Posterior vena cava (tissue), 2 donors: ENCODE measurements around the gene KLHL18. TPM values are rescaled to one million over a fixed set of nuclear protein-coding genes. Genes with fewer than 3 reads are reported as not detected.
"Not testable (repeated sequence)": the region's sequence is repeated elsewhere in the genome, so short reads cannot be mapped to it uniquely, and the experiment has no call there.

Experiments used
- DNase-seq: peaks from one replicate; pipeline ENCODE4 v3.0.0-alpha.2; 2020; ENCODE audit warnings: low spot score
- intact Hi-C, 2 donors: fragments of 100-400 bp; cut with DNase I; formaldehyde crosslinking; loops; one replicate each; pipeline versions ENCODE4 v1.14.1 to v1.14.2; 2022 to 2023
- total RNA-seq, 2 donors: library from RNA; stranded (reverse); fragmentation: NEBNext Ultra II Directional; extraction: Animal tissue kit (Norgen Biotek cat#: 25700); gene quantifications; one replicate each; pipeline ENCODE4 v1.2.1, GENCODE V29; 2021
- donor health status: DM: yes; HTN: yes; CAD: no.
- donor health status: DM: yes; HTN: yes; CAD: no.

The KLHL18 gene
- total RNA-seq, 2 donors from 2014 or later, result 21.2 to 21.6 TPM

DNA sequence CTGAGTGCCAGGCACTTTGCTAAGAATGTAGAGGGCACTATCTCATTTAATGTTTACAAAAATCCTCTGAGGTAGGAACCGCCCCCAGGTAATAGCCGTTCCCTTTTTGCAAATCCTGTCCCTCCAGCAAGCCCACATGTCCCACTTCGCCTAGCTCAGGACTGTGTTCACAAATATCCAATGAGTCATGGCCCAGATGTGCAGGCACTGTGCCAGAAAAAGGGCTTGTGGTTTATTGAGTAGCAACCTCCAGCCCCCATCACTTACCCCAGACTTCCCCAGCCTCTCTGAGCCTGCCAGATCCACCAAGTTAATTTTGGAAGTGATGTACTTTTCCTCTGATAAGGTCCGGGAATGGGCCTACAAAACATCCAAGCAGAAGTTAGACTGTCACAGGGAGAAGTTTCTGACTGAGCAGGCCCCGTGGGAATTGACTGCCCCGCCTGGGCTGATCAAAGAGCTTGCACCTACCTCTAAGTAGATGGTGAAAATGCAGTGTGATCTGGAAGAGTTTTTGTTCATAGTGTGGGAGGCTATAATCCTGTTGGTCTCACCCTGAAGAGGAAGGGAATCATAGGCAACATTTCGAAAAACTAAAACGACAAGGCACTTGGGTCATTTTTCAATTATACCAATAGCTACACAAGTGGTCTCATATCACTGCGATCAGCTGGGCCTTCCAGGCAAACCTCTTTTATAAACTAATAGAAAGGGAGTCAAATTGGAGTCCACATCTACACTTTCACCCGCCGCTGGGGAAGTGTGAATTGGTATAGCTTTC, 15.8 kb upstream of the KLHL18 start:
- intact Hi-C loops, result no loop called here
- DNase-seq, result peak; percentile 88

DNA sequence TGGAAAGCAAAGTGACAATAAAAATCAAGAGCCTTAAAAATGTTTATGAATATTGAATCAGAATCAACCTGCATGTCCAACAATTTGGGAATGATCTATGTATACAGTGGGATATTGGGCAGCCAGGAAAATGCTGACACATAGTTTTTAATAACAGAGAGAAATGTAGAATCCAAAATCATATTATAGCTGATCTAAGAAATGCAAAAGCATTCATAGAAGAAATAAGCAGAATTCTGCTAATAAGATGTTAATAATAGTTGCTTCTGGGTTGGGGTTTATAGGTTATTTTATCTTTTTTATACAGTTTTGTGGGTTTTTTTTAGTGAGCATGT, 15.3 kb upstream of the KLHL18 start:
- intact Hi-C loops, result no loop called here

DNA sequence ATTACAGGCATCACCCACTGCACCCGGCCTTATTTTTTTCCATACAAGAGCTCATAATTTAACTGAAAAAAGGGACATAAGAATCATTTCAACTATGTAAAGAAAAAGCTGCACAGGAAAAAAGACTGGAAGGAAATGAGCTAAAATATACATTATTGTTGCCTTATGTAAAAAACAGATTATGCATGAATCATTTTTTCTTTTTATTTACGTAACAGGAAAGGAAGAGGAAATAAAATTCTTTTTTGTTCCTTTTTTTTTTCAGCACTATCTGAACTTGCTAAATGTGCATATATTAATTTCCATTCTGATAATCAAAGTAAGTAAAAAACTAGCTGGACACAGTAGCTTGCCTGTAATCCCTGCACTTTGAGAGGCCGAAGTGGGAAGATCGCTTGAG, 12.2 kb upstream of the KLHL18 start:
- intact Hi-C loops, result no loop called here
- DNase-seq, result no peak

More for the DNA sequence above, 15.3 kb upstream of the KLHL18 start:
- DNase-seq, result no peak

DNA sequence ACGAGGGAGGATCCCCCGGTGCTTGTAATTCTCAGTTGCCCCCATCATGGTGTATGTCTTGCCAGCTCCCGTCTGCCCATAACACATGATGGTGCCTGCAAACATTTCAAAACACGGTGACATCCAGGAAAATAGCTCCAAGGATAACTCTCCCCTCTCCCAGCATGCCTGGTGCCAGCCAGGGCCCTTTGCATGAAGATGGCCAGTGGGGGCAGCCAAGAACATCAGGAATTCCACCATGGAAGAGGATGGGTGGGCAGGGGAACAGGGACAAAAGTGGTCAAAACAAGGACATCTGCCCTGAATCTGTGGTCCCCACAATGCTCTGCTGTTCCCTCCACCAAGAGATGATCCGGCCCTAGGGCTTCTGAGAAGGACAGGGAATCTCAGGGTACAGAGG, 9.2 kb upstream of the KLHL18 start:
- intact Hi-C loops, result no loop called here
- DNase-seq, result peak; percentile 41

DNA sequence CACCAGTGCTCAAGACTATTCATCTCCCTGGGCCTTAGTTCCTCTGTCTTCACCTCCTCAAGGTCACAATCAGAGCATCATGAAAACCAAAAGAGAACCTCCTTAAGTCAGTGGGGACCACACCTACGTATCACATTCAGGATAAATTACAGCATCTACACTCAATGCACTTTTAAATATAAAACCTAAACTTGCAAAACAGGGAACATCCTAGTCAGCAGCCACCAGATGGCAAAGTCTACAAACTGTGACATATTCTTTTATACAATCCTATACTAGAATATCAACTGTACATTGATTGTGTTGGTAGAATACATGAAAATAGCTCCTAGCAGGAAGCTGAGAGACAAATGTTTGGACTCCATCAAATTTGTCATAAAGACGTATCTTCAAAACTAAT, 8.1 kb upstream of the KLHL18 start:
- intact Hi-C loops, result no loop called here
- no peak for DNase-seq

DNA sequence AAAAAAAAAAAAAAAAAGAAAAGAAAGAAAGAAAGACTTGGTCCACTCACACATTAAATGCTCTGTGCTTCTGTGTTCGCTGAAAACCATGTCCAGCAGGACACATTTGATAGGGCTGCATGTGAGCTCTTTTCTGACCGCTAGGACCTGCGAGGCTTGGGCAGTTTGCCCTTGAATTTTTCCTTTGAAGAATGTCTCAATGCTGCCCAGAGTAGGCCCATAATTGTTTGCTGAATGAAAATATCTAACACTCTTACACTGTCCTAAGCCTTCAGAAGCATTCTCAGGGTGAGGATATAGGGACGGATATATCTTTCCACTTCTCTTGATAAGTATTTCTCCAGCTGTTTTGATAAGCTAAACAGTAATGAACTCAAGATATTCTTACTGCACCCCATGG, 6.2 kb upstream of the KLHL18 start:
- DNase-seq, result no peak
- intact Hi-C loops, result no loop called here

DNA sequence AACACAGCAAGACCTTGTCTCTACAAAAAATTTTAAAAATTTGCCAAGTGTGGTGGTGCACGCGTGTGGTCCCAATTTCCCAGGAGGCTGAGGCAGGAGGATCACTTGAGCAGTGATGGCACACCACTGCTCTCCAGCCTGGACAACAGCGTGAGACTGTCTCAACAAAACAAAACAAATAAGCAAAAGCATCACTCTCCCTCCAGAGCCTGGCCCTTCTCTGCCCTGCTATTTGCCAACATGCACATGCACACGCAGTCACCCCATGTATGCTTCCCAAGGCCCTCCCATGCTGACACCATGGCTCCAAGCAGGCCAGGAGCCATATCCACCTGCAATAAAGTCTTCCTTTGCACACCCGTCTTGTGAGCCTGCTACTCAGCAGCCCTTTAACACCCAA, 2.2 kb upstream of the KLHL18 start:
- no peak for DNase-seq
- intact Hi-C loops, result no loop called here

DNA sequence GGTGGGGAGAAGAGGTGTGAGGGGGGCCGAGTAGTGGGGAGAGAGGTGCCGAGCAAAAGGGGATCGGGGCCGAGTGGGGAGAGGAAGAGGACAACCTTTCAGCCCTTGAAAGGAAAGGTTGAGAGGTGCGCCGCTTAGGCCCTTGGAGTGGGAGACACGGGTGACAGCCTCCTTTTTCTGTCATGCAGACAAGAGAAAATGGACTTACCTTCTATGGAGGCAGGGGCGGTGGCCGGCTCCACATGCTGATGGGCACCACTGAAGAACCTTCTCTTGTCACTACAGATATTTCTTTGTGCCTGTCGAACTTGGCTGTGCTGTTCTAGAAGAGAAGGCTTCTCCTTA, 421 bp downstream of the KLHL18 start:
- intact Hi-C loops, result no loop called here
- DNase-seq, result no peak

DNA sequence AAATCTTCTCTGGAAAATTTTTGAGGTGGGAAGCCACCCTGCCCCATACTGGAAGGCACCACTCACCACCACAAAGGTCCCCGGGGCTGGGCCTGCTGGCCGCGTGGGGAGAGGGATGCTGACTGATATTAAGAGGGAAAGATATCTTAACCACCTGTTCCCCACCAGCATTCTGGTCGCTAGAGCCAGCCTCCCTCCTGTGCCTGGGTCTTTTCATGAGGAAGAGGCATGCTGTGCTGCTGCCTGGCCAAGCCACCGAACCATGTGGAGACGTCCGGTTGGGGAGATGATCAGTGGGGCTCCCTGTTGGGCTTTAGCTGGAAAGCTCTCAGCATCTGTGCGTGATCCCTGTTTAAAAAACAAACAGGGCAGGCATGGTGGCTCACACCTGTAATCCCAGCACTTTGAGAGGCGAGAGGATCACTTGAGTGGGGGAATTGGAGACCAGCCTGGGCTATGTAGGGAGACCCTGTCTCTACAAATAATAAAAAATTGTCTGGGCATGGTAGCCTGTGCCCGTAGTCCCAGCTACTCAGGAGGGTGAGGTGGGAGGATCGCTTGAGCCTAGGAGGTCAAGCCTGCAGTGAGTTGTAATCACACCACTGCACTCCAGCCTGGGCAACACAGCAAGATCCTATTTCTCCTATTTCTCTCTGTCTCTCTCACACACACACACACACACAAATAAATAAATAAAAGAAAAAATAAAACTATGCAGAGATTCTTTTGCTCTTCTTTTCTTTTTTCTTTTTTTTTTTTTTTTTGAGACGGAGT, 1.0 kb downstream of the KLHL18 start:
- DNase-seq, result no peak
- intact Hi-C loops, result no loop called here

DNA sequence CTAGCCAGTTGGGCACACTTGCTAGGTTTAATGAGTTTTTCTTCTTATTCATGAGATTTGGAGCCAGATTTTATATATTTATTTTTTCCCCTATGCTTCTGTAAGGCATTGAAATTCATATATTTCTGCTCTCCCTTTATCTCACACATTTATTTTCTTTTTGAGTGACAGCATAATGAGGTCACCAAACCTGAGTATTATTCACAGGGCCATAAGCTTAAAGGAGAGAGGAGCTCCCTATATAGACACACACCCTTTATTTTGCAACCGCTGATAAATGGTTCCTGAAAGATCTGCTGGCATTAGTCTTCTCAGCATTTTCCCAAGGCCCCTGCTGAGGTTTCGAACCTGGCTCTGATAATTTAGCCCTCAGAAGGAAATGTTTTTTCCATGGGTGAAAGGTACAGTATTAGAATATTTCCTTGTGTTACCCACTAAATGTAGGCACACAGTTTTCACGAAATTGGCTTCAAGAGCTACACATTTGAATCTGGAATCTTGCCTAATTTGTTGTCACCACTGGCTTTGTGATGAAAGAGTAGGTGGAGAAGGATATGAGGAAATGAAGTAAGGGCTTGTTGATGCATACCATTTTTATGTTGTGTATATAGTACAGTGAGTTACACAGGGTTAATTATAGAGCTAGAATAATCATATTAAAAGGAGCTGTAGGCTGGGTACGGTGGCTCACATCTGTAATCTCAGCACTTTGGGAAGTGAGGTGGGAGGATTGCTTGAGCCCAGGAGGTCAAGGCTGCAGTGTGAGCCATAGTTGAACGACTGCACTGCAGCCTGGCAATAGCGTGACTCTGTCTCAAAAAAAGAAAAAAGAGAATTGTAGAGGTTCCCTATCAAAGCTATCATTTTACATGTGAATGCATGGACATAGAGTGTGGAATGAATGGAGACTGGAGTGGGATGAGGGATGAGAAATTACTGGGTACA, 6.5 kb downstream of the KLHL18 start:
- intact Hi-C loops, result no loop called here
- DNase-seq, result no peak

DNA sequence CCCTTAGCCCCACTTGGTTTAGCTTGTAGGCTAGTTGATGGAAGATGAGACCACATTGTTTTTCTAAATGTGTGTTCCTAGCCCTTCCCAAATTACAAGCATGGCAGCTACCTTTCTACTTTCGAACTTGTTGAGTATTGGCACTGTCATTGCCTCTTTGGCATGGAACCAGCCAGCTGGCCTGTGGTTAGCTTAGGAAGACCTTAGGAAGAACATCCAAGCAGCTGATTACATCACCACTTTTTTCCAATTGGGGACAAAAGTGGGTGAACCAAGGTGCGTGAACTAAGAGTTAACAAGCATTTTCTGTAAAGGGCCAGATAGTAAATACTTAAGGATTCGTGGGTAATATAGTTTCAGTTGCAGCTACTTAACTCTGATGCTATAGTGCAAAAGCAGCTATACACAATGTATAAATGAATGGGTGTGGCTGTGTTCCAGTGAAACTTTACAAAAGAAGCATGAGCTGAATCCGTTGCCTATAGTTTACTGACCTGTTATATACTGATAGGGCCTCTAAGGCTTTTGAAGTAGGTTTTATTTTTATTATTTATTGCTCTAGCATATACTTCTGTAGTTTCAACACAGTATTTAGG, 8.5 kb downstream of the KLHL18 start:
- DNase-seq, result no peak
- intact Hi-C loops, result no loop called here

DNA sequence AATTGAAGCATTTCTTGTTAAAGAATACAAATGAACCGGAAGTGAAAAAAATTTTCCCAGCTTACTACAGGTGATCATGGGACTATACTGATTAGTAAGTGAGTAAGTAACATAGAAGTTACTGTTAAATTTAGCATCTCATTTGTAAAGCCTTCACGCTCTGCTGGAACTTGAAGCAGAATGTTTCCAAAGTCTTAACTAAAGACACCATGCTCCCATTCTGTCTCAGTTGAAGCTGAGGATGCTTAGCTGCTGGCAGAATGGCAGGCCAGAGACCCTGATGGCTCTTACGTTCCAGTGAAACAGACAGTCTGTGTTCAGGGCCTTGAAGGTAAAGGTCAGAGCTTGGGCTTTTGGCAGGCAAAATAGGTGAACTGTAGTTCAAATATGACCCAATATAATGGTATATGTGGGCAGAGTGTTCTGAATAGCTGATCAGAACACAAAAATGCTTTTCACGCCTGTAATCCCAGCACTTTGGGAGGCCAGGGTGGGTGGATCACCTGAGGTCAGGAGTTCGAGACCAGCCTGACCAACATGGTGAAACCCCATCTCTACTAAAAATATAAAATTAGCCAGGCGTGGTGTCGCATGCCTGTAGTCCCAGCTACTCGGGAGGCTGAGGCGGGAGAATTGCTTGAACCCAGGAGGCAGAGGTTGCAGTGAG, 9.1 kb downstream of the KLHL18 start:
- DNase-seq, intact Hi-C loops: not testable (repeated sequence)

DNA sequence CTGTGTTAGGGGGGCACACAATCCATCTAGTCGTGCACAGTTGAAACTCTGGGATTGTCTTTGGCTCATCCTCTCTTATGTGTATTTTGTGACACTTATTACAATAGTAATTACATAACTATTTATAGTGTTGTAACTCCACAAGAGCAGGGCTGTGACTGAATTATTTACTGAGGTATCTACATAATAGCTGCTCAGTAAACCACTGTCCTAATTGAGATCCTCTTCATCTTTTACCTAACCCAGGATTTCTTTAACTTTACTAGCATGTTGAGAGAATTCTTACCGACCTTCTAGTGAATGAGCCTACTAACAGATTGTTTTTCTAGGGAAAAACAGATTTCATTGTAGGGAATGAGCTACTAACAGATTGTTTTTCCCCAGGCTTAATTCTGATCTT, 11.1 kb downstream of the KLHL18 start:
- no peak for DNase-seq
- intact Hi-C loops, result no loop called here

DNA sequence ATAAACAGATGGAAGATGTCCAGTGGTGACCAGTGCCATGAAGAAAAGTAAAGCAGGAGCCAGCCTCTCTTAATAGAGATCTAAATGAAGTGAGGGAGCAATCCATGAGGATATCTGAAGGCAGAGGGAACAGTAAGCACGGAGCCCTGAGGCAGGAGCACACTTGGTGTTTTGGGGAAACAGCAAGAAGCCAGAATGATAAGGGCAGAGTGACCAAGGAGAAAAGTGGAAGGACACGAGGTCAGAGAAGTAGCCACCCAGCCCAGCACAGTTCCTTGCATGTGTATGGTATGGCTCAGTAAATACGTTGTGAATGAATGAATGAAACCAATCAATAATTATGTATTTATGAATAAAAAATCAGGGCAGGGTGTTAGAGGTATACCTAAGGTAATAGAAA, 11.6 kb downstream of the KLHL18 start:
- DNase-seq, result no peak
- intact Hi-C loops, result no loop called here

DNA sequence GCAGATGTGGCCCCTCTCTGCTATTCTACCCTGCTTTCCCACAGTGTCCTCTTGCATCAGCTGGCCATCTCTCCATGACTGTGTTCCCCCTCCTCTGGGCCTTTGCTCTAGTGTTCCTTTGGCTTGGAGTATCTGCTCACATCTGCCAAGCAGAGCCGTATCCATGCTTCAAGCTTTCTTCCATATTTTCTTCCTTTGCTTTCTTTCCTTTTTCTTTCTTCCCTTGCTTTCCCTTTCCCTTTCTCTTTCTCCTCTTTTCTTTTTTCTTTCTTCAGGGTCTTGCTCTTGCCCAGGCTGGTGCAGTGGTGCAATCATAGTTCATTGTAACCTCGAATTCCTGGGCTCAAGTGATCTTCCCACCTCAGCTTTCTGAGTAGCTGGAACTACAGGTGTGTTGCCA, 12.6 kb downstream of the KLHL18 start:
- no peak for DNase-seq
- intact Hi-C loops, result no loop called here

DNA sequence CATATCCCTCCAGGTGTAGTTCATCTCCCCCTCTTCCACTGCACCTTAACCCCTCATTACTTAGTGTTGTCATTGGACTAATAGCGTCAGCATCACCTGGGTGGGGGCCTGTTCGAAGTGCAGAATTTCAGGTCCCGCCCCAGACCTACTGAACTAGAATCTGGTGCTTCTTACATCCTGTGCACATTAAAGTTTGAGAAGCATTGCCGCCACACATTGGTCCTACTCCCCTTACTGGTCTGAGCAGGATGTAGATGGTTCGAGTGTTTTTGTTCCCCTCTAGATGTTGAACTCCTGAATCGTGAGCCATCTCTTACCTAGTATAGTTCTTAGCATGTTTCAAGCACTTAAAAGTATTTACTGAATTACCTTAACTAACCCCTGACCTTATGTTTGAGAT, 13.2 kb downstream of the KLHL18 start:
- DNase-seq, result no peak
- intact Hi-C loops, result no loop called here

DNA sequence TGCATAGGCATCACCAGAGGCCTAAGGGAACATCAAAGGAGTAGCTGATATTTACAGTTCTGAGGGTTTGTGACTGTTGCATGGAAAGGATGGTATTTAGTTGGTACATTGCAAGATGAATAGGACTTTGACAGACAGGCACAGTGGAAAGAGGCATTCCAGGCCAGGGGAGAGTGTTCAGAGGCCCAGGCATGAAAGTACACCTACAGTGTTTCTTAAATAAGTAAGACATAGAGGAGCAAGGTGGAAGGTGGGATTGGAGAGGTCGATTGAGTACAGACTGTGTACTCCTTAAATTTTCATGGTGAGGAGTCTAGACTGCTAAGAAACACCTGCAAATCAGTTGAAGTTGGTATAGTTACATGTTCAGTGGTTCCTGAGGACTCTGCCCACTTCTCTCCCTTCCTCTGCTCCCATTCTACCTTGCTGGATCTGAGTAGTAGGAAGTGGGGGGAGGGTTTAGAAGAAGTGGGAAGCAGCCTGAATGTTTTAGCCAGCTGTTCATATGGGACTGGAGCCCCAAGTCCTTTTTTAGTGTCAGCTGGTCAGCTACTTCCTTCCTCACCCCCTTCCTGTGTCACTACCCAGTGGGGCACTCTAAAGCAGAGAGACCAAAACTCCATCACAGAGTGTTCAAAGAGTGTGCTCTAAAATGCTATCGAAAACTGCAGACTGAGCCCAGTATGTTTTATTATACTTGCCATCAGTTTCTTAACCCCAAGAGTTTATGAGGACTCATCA, 14.0 kb downstream of the KLHL18 start:
- DNase-seq, result no peak
- intact Hi-C loops, result no loop called here

DNA sequence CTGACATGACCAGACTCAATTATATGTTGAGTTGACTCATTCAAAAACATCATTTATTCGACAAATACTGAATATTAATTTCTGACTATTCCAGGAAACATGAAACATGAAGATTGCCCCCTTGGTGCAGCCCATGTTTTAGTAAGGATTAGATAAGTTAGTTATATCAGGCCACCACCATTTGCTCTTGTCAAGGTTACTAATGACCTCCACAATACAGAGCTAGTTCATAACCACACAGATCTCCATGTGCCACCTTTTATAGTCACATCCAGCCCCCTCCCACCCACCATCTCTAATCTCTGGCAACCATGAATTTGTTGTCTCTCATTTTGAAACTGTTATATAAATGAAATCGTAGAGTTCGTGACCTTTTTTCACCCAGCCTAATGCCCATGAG, 15.7 kb downstream of the KLHL18 start:
- intact Hi-C loops, result no loop called here
- DNase-seq, result no peak
